Fibroblast of lung (primary cell): ENCODE results near the gene THOC7. TPM values are rescaled to one million over a fixed set of nuclear protein-coding genes. Genes with fewer than 3 reads are reported as not detected.

ENCODE experiments used
- DNase-seq, 2 donors: peaks; one replicate each; pipeline versions ENCODE4 v3.0.0 to v3.0.0-alpha.2; 2010; ENCODE audit warnings: low read depth in 2 of 2
- H2AFZ ChIP-seq: 2 replicates; pipeline ENCODE4 v1.5.1; 2012; ENCODE audit warnings: low read length, control low read depth, inconsistent platforms
- H3K27ac ChIP-seq: 2 replicates; pipeline ENCODE4 v1.5.1; 2011; ENCODE audit warnings: low read length, control low read depth; ENCODE audit not compliant: insufficient read depth
- H3K27me3 ChIP-seq: 2 replicates; pipeline ENCODE4 v1.5.1; 2011; ENCODE audit warnings: mild to moderate bottlenecking, low read length; ENCODE audit not compliant: control insufficient read depth, insufficient read depth
- H3K36me3 ChIP-seq: 2 replicates; pipeline ENCODE4 v1.5.1; 2011; ENCODE audit warnings: low read length; ENCODE audit not compliant: control insufficient read depth, insufficient read depth
- H3K4me1 ChIP-seq: 2 replicates; pipeline ENCODE4 v1.5.1; 2011; ENCODE audit warnings: low read length; ENCODE audit not compliant: control insufficient read depth, insufficient read depth; ENCODE audit errors: extremely low read depth
- H3K4me2 ChIP-seq: 2 replicates; pipeline ENCODE4 v1.5.1; 2011; ENCODE audit warnings: low read length, control low read depth; ENCODE audit not compliant: insufficient read depth; ENCODE audit errors: extremely low read depth
- H3K4me3 ChIP-seq, 4 experiments: fragments of 200-600 bp in 1 of 4; sonication (generic) in 1 of 4; replicated peaks in 1 of 4; 2 replicates each; pipeline ENCODE4 v1.5.1; 2011 to 2016; ENCODE audit warnings: low read length in 4 of 4, low read depth in 3 of 4, mild to moderate bottlenecking in 3 of 4, control low read depth in 2 of 4, inconsistent platforms in 1 of 4, mixed read lengths in 1 of 4; ENCODE audit not compliant: insufficient read depth in 1 of 4; ENCODE audit errors: control extremely low read depth in 1 of 4
- H3K79me2 ChIP-seq: 2 replicates; pipeline ENCODE4 v1.5.1; 2012; ENCODE audit warnings: mild to moderate bottlenecking, low read length, inconsistent platforms; ENCODE audit not compliant: control insufficient read depth, insufficient read depth
- H3K9ac ChIP-seq: 2 replicates; pipeline ENCODE4 v1.5.1; 2011; ENCODE audit warnings: mild to moderate bottlenecking, low read length, control low read depth; ENCODE audit not compliant: insufficient read depth
- H3K9me3 ChIP-seq: 2 replicates; pipeline ENCODE4 v1.5.1; 2012; ENCODE audit warnings: low read depth, low read length; ENCODE audit not compliant: control insufficient read depth, insufficient read depth
- H4K20me1 ChIP-seq: 2 replicates; pipeline ENCODE4 v1.5.1; 2011; ENCODE audit warnings: low read length; ENCODE audit not compliant: control insufficient read depth, insufficient read depth; ENCODE audit errors: extremely low read depth
- EZH2 ChIP-seq: IDR thresholded peaks from 2 replicates; pipeline ENCODE4 v1.5.1; 2012; ENCODE audit warnings: low read length, control low read depth, mild to moderate bottlenecking; ENCODE audit errors: missing control alignments
- polyA plus RNA-seq, 2 donors: library from polyadenylated mRNA; depleted of rRNA in 1 of 2; stranded (reverse) in 1 of 2; unstranded in 1 of 2; fragments of >200 nt; gene quantifications; 2 replicates each; pipeline ENCODE4 v1.2.1, GENCODE V29; 2011 to 2012; ENCODE audit warnings: missing spikeins in 1 of 2
- total RNA-seq: library from RNA; depleted of rRNA; stranded (reverse); fragments of >200 nt; gene quantifications from 2 replicates; pipeline ENCODE4 v1.2.1, GENCODE V29; 2014
- TF ChIP-seq, protein P1 (sequence below), 2 donors: IDR thresholded peaks in 1 of 2; conservative IDR thresholded peaks in 1 of 2; 1 replicate in 1 of 2; 2 replicates in 1 of 2; pipeline ENCODE4 v1.5.1; 2011 to 2012; ENCODE audit warnings: low read length in 2 of 2, control low read depth in 1 of 2, inconsistent platforms in 1 of 2, low read depth in 1 of 2, mild to moderate bottlenecking in 1 of 2

Gene THOC7
- total and polyA plus RNA-seq, 2 donors (not counting 1 experiment from before 2014, with no cell fraction given), result 35.3 to 103 TPM

DNA sequence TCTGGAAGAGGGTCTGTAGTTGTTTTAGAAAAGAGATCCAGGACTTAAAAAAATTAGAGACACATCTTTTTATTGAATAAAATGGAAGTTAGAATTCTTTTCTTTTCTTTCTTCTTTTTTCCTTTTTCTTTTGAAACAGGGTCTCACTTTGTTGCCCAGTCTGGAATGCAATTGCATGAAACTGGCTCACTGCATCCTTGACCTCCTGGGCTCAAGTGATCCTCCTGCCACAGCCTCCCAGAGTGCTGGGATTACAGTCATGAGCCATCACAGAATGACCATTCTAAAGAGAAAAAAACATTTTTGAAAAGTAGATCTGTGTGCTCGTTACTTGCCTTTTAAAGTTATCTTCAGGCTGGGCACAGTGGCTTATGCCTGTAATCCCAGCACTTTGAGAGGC is 3.6 kb upstream of the THOC7 start:
- Histone ChIP-seq H3K27me3 (no peaks in the 10 kb centered on the region), H3K27ac (no peak overlapping the region), H4K20me1 (no peaks in the 10 kb centered on the region), H3K9me3 (no peaks in the 10 kb centered on the region), H3K4me1 (peaks cover under 1% of the 10 kb centered on the region), H3K9ac (no peak overlapping the region), H3K4me2 (no peak overlapping the region), H3K36me3 (no peaks in the 10 kb centered on the region), H3K79me2 (peaks cover 38% of the 10 kb centered on the region), H3K4me3 (no peak overlapping the region), H2AFZ (no peak overlapping the region)
- no peak for DNase-seq
- TF ChIP-seq, protein P1, sequence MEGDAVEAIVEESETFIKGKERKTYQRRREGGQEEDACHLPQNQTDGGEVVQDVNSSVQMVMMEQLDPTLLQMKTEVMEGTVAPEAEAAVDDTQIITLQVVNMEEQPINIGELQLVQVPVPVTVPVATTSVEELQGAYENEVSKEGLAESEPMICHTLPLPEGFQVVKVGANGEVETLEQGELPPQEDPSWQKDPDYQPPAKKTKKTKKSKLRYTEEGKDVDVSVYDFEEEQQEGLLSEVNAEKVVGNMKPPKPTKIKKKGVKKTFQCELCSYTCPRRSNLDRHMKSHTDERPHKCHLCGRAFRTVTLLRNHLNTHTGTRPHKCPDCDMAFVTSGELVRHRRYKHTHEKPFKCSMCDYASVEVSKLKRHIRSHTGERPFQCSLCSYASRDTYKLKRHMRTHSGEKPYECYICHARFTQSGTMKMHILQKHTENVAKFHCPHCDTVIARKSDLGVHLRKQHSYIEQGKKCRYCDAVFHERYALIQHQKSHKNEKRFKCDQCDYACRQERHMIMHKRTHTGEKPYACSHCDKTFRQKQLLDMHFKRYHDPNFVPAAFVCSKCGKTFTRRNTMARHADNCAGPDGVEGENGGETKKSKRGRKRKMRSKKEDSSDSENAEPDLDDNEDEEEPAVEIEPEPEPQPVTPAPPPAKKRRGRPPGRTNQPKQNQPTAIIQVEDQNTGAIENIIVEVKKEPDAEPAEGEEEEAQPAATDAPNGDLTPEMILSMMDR (conservative IDR thresholded peaks at IDR 0.05 in 1 of 2, IDR thresholded peaks at IDR 0.05 in 1 of 2; ENCODE audit: low read depth in 1 of 2, low read length in 2 of 2), result no peak
- no peak for TF ChIP-seq EZH2

DNA sequence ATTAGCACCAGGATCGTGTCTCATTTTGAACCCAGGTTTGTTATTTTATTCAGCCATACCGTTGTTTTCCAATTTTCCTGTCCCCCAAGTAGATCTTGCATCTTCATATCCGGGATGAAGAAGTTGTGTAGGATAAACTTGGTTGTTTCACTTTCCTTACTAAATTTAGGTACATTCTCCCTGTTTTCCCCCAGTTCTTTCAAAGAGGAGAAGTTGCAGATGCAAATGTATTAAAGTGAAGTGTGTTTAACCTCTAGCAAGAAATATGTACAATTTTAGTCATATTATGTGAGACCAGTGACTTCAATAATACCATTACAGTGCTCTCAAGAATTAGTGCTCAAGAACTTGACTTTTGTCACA is 1.3 kb upstream of the THOC7 start:
- H3K4me2 ChIP-seq, result peak overlapping the region; percentile 93
- H2AFZ ChIP-seq, result peak overlapping the region; percentile 74
- H3K9ac ChIP-seq, result peak overlapping the region; percentile 87
- no peak for DNase-seq
- H3K27ac ChIP-seq, result peak overlapping the region; percentile 82
- peak overlapping the region; percentile 79 to 88 (median 87) for H3K4me3 ChIP-seq
- H3K79me2 ChIP-seq, result peaks cover 48% of the 10 kb centered on the region
- no peak for TF ChIP-seq EZH2
- TF ChIP-seq, protein P1 (conservative IDR thresholded peaks at IDR 0.05 in 1 of 2, IDR thresholded peaks at IDR 0.05 in 1 of 2; ENCODE audit: low read depth in 1 of 2, low read length in 2 of 2), result no peak
- no peaks in the 10 kb centered on the region for H3K9me3 ChIP-seq
- no peaks in the 10 kb centered on the region for H3K27me3 ChIP-seq
- H3K36me3 ChIP-seq, result no peaks in the 10 kb centered on the region
- no peaks in the 10 kb centered on the region for H3K4me1 ChIP-seq
- no peaks in the 10 kb centered on the region for H4K20me1 ChIP-seq

DNA sequence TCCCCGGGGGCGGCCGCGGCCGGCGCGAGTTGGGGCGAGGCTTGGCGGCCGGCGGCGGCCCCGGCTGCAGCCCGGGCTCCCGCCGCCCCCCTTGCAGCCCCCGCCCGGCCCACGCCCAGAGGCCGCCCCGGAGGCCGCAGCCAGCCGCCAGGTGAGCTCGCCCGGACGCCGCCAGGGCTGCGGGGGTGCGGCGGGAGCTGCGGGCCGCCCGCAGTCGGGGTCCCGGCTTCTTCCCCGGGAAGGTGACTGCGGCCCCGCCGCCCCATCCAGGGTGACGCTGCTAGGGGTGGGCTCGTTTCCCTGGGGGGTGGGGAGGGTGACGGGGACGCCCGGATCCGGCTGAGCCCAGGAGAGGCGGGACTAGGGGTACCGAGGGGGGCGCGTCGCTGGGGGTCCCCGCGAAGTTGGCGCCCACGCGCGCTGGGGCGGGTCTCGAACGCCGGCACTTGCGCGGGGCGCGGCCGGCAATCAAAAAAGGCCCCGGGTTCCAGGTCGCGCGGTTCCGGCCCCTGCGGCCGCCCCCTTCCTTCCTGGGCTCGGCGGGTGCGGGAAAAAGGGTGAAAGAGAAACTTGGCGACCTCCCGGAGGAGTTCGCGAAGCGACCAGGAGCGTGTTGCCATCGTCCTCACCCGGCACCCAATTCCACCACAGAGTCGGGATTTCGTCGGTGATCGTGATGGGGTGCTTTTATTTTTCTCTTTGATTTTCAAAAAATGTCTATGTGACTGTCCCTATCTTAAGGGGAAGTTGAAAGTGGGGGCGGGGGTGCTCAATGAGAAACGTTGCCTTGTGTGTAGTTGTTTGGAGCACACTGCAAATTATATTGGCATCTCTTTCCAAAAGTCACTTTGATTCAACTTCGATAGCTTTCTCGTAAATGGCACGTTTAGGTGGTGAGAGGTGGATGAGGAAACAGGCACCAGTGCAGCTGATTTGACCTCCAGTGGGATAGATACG is 681 bp upstream of the THOC7 start:
- TF ChIP-seq EZH2, result no peak
- TF ChIP-seq, protein P1 (conservative IDR thresholded peaks at IDR 0.05 in 1 of 2, IDR thresholded peaks at IDR 0.05 in 1 of 2; ENCODE audit: low read depth in 1 of 2, low read length in 2 of 2), result no peak
- Histone ChIP-seq H3K4me1 (no peaks in the 10 kb centered on the region), H3K9me3 (no peaks in the 10 kb centered on the region), H3K79me2 (peaks cover 50% of the 10 kb centered on the region), H4K20me1 (no peaks in the 10 kb centered on the region), H3K4me3 (peak overlapping the region; percentile 79 to 88 (median 87)), H3K27ac (peak overlapping the region; percentile 82), H2AFZ (peak overlapping the region; percentile 74), H3K36me3 (no peaks in the 10 kb centered on the region), H3K9ac (peak overlapping the region; percentile 87), H3K4me2 (peak overlapping the region; percentile 93), H3K27me3 (no peaks in the 10 kb centered on the region)
- no peak for DNase-seq
